HG02973 (cell line): ENCODE data around the gene SIPA1.

Source experiments
- ATAC-seq: cut with Tn5 transposase; IDR thresholded peaks from one replicate; pipeline ENCODE4 v1.9.1; 2021; ENCODE audit warnings: moderate library complexity; ENCODE audit not compliant: unreplicated experiment

The SIPA1 gene

GRCh38 chr11:65637794-65638419, at the start of gene SIPA1:
TSS of gene SIPA1 (plus strand) at chr11:65638101. CDS start at chr11:65640922, 2,821 bp downstream.
- ATAC-seq, result peak; percentile 37

GRCh38 chr11:65588199-65589054, 49.5 kb upstream of the SIPA1 start:
- ATAC-seq, result peak; percentile 63

GRCh38 chr11:65589444-65590239, 48.3 kb upstream of the SIPA1 start:
- ATAC-seq, result no peak

- no peak for ATAC-seq
Observed at GRCh38 chr11:65590240-65590738, 47.6 kb upstream of the SIPA1 start.

- no peak for ATAC-seq
Observed at GRCh38 chr11:65591939-65592857, 45.7 kb upstream of the SIPA1 start.

GRCh38 chr11:65592858-65593517, 44.9 kb upstream of the SIPA1 start:
- ATAC-seq, result no peak

GRCh38 chr11:65593518-65594414, 44.1 kb upstream of the SIPA1 start:
- ATAC-seq, result no peak

GRCh38 chr11:65595131-65595530, 42.8 kb upstream of the SIPA1 start:
- ATAC-seq, result no peak

- ATAC-seq, result no peak
Observed at GRCh38 chr11:65595543-65596281, 42.2 kb upstream of the SIPA1 start, which contains the start of gene KCNK7. TSS of gene KCNK7 (minus strand) at chr11:65595800. CDS start at chr11:65595772, 28 bp downstream.

GRCh38 chr11:65596520-65596919, 41.4 kb upstream of the SIPA1 start:
- no peak for ATAC-seq

GRCh38 chr11:65598258-65598699, 39.6 kb upstream of the SIPA1 start:
- no peak for ATAC-seq

- no peak for ATAC-seq
Observed at GRCh38 chr11:65599216-65599954, 38.5 kb upstream of the SIPA1 start.

GRCh38 chr11:65599955-65600246, 38.0 kb upstream of the SIPA1 start:
- no peak for ATAC-seq

GRCh38 chr11:65604258-65604657, 33.6 kb upstream of the SIPA1 start:
- no peak for ATAC-seq

- ATAC-seq, result no peak
Observed at GRCh38 chr11:65606876-65607613, 30.9 kb upstream of the SIPA1 start.

GRCh38 chr11:65607614-65608426, 30.1 kb upstream of the SIPA1 start:
- ATAC-seq, result no peak
